Activated CD4-positive, alpha-beta T cell treated with anti-CD3 and anti-CD28 coated beads for 4 hours (primary cell): ENCODE results near the gene VDR.

Source experiments
- DNase-seq, 2 donors: peaks; one replicate each; pipeline ENCODE4 v3.0.0-alpha.2; 2020

VDR gene

DNA sequence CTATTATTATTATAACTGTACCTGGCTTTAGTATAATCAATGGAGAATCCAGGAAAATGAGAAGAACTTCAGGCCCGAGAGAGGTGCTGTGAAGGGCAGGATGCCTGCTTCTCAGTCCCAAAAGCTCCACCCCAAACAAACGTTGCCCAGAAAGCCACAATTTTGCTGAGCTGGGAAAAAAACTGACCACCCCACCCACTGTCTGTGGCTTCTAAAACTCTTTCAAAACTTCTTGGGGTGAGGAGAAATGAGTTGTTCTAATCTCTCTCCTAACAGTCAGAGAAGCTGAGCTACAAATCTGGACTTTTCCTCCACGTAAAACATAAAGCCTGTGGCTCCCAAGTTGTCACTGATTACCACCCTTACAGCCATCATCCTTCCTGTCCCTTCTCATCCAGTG is 13.4 kb downstream of the VDR start:
- DNase-seq, result no peak

DNA sequence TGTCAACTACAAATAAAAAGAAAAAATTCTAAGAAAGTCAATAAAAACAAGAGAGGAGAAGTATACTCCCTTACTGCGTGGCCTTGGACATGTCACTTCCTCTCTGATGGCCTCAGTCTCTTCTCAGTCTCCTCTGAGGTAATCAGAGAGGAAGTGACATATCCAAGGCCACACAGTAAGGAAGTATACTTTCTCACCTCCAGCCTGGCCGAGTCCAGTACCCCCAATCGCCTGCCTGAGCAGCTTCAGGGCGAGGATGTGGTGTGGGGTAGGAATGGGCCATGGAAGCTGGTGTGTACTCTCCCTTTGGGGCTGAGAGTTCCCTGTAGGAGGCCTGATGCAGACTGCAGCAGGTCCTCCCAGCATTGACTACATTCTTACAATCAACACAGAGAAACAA is 15.8 kb downstream of the VDR start:
- DNase-seq, result no peak

DNA sequence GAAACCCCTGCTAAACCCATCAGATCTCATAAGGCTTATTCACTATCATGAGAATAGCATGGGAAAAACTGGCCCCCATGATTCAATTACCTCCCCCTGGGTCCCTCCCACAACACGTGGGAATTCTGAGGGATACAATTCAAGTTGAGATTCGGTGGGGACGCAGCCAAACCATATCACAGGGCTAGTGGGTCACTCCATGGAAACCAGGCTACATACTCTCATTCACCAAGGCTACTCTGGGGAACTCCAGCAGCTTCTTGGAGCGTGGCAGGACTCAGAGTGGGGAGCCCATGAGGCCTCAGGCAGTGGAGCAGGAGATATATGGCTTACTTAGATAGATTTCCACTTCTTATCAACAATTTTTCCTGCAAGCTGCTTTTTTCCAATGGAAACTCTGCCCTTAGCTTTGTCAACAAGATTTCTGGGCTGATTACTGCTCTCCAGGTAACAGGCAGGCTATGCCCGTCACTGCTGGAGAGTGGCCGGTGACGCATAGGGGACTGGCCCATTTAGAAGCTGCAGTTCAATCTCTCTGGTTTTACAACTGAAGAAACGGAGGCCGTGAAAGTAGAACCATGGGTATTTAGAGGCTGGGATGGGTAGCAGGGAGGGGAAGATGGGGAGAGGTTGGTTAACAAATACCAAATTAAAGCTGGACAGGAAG is 16.5 kb downstream of the VDR start:
- DNase-seq, result no peak

DNA sequence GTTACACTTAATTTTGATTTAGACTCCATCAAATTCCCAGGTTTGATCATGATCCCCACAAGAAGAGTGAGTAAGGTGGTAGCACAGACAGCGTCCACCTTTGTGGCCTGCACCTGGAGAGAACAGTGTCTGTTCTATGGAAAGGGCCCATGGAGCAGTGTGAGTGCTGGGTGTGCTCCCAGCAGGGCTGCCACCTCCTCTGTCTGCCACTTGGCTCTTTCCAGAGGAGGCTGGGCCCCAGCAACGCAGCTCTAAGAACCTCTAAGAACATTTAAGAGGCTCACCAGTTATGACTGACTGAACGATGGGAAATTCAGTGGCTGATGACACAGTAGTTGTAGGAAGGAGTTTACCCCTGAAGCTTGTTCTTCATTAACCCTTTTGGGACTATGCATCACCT is 17.3 kb downstream of the VDR start:
- DNase-seq, result no peak

DNA sequence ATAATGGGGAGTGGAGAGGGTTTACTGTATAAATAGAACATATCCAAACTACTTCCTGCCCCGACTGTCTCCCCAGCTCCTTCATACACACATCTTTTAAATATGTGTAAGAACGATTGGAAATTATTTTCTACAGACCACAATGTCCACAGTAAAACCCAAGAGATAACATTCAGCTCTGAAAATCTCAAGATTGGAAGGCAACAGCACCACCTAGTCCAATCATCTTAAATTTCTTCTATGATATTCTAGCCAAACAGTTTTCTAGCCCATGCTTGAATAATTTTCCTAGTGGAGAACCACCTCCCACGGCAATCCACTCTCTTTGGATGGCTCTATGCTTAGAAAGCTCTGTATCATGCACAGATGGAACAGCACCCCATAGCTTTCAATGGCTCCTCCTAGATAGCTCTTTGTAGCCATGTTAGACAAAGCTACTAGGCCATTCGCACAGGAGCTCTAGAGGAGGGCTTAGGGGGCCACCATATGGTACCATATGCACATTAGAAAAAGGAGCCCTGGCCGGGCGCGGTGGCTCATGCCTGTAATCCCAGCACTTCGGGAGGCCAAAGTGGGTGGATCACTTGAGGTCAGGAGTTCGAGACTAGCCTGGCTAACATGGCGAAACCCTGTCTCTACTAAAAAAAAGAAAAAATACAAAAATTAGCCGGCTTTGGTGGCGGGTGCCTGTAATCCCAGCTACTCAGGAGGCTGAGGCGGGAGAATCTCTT is 18.1 kb downstream of the VDR start:
- no peak for DNase-seq

DNA sequence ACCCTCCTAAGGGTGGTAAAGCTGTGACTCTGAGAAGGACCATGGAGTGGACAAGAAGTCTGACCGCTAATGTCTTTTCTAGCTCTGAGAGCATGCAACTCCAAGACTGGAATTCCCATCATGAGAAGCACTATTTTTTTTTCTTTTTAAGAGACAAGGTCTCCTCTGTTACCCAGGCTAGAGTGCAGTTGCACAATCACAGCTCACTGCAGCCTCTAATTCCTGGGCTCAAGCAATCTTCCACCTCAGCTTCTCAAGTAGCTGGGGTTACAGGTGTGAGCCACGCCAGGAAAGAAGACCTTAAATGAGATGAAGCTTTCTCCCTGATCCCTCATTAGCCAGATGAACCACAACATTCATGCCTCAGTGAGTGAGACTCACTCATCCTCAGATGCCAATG is 19.2 kb downstream of the VDR start:
- no peak for DNase-seq

DNA sequence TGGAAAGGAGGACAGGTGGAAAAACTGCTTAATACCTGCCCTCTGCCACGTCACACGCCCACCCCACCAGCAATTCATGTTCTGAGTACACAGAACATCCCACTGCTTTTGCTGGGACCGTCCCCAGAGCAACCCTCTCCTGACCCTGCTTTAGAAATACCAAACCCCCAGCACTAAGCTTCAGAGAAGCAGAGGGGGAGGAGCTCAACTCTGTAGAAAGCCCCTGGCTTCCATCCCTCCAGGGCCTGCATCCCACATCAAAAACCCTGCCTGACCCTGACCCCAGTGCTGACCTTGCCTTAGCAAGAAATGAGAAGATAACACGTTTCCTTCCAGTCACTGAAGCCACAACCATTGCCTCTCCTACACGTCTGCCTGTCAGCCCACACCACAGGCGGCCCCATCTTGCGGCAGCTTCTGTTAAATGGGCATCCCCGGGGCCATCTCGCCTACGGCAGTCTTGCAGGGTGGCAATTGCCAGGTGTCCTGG is 19.7 kb downstream of the VDR start:
- DNase-seq, result peak; percentile 39 to 71

DNA sequence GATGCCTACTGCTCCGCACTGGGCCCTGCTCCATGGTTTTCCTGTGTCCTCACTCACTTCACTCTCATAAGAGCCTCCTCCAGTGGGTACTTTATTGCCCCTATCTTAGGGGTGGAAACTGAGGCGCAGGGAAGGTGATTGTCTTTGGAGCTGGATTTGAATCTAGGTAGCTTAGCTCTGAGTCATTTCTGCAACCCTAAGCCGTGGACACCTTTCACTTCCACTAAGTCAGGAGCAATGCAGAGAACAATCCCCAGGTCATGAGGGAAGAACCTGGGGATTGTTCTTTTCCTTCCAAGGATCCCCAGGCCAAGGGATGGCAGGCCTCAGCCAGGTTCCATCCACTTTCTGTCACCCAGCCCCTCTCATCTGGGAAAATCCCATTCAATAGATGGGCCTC is 20.3 kb downstream of the VDR start:
- DNase-seq, result no peak

DNA sequence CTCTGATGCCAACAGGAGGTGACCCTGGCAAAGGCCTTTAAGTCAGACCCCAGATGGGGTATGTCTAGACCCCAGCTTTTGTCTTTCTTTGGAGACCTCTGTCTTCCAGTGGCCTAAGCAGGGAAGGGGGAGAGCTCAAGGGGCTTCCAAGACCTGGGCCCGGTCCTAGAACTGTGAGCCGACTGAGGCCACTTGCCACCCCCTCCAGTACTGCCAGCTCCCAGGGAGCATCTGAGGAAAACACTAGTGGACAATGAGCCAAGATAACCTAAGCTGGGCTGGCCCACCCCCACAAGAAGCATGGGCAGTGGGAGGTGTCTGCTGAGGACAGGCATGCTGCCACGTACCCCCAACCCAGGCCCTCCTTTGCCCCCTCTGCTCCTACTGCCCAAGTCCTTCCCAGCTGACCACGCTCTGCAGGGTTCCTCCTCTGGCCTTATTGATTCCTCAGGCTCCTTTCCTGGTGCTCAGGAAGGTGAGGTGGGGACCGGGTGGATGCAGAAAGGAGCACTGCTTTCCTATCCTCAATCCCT is 21.1 kb downstream of the VDR start:
- DNase-seq, result no peak

DNA sequence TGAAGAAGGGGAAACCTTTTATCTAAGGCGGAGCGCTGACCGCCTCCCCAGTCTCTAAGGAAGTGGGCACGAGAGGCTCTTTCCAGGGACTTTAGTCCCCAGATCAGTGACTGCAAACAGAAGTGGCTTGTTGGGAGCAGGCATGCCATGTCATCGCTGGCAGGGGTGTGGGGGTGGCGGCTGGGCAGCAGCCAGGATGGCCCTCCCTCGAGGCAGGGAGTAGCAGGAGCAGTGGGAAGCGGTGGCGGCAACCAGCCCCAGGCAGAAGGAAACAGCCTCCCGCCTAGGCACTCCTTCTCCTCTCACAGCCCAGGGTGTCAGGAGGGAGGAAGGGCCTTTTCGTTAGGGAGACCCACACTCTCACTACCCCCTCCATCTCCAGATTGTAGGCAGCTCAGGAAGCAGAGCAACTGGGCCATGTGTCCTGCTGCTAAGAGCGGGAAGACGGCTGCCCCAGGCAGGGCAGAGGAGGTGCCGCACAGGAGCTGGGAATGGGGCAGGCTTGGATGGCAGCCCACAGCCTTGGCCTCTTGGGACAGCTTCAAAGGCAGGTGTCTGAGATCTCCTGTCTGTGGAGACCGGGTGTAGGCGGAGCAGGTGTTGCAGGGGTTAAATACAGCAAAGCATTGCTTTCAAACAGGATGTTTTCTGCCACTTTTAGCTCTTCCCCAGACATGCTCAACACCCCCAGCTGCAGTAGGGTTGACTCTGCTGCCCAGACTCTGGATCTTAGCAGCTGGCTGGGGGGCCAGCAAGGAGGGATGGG is 21.8 kb downstream of the VDR start:
- peak; percentile 20 to 25 for DNase-seq

DNA sequence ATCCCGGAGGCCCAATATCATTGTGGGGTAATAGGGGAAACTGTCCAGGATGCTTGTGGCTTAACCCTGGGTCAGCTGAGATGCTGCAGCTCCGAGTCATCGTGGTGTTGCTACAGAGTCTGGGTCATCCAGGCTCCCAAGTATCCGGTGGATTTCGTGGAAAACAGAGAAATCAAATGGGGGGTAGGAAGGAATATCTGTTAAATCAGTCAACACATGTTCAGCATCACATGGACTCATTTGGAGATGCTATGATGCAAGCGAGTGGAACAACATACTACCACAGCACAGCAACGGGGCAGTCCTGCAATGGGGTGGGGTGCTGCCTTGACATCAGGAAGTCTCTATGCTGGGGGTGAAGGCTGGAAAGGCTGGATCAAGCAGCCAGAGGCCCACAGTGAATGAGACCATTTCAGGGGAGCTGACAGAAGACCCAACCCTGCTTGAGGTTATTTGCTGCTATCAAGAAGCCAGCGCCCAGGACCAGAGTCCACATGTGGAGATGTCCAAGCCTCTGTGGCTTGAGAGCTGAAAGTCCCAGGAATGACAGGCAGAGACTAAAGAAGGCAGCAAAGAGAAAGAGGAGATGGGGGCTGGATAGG is 22.9 kb downstream of the VDR start:
- DNase-seq, result no peak

DNA sequence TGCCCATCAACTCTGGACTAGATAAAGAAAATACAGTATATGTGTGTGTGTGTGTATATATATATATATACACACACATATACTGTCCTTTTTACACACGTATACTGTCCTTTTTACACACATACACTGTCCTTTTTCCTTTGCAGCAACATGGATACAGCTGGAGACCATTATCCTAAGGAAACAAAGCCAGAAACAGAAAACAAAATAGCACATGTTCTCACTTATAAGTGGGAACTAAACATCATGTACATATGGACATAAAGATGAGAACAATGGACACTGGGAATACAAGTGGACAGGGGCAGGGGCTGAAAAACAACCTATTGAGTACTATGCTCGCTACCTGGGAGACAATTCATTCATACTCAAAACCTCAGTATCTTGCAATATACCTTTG is 23.7 kb downstream of the VDR start:
- DNase-seq, result no peak

DNA sequence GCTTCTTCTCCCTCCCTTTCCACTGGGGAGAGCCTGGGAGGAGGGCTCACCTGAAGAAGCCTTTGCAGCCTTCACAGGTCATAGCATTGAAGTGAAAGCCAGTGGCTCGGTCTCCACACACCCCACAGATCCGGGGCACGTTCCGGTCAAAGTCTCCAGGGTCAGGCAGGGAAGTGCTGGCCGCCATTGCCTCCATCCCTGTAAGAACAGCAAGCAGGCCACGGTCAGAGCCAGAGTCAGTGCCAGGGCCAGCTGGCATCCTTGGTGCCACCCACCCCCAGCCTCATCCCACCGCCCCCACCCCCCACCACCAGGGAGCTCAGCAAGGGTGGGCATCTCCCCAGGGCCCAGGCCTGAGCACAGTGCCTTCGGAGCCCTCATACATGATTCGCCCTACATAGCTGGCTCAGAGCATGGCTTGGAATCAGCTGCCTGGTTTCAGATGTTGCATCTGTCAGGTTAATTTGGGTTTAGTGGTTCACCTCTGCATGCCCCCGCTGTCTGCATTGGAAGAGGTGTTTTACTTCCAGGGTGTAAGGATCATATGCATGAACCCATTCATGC is 25.8 kb downstream of the VDR start:
- no peak for DNase-seq

DNA sequence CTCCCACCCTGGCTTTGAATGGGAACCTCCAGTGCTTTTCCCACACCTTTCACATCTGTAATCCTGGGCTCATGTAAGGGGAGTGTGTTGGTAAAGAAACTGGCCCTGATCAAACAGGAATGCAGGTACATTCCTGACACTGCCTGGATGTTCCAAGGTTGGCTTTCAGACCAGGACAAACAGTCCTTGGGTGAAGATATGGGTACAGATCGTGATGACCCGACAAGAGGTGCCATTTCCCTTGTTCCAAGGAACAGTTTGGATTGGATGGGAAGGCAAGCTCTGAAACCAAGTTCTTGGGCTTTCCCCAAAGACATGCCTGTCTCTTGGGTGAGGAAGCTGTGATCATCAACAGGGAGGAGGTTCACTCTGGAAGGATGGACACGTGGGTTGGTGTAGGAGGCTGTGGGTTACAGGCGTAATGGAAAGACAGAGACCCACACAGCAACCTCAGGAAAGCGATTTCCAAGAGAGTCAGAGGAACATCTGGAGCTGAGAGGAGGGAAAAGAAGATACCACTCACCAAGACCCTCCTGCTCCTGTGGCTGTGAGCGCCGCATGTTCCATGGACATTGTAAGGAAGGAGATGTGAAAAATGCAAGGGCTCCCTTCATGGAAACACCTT is 26.4 kb downstream of the VDR start:
- DNase-seq, result no peak

DNA sequence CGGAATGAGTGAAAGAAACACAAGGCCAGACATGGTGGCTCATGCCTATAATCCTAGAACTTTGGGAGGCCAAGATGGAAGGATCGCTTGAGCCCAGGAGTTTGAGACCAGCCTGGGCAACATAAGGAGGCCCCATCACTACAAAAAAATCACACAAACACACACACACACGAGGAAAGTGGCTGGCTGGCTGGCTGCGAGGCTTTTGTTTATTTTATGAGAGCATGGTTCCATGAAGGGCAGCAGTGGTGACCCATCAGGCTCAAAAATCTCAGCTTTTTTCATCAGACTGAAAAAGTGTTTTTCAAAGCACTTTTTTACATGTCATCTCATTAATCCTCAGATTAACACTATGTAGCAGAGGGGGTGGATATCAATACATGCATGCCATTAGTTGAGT is 27.7 kb downstream of the VDR start:
- DNase-seq, result no peak

DNA sequence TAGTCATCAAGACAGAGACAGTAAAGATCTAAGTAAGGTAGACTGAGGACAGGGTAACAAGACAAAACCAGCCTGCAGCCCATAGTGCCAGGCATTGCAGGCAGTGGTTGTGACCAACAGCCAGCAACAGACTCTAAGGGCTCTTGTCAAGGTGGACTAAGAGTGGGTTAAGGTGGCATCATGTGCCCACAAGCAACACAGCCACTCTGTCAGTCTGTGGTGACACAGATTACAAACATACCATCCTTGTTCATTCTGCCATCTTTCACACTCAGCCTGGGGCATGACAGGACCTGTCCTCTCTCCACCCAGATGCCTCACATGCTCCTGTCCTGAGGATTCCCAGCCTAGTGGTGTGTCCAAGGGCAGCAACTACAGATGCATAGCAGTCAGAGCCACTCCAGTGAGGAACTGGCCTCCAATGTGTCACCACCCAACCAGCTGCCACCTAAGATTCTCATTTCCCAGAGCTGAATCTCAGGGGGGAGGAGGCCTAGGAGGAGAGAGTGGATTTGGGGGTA is 28.3 kb downstream of the VDR start:
- DNase-seq, result no peak

DNA sequence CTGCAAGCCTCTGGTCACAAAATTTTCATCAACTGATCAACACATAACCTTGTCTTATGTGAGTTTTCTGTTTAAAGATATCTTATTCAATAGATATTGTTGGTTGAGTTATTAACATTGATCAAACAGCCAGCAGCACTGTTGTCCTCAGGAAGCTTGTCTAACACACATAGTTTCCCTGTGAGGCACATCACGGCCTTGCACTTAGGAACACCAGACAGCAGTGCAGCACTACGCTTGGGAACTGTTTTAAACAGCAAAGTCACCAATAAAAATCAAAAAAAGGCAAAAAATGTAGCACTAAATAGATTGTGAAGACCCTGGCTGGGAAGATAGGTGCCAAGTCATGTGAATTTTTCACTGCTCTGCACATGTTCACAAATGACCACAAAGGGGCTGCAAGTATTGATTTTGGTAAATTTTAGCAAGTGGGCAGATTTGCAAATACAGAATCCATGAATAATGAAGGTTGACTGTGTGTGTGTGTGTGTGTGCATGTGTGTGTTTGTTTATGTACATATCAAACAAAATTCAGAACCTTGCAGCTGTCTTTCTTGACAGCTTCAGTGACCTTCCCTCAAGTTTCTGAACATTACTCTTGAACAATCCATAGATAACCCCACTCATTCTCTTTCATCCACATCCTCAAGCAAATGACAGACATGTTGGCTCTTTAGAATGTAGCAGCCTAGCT is 28.9 kb downstream of the VDR start:
- no peak for DNase-seq

DNA sequence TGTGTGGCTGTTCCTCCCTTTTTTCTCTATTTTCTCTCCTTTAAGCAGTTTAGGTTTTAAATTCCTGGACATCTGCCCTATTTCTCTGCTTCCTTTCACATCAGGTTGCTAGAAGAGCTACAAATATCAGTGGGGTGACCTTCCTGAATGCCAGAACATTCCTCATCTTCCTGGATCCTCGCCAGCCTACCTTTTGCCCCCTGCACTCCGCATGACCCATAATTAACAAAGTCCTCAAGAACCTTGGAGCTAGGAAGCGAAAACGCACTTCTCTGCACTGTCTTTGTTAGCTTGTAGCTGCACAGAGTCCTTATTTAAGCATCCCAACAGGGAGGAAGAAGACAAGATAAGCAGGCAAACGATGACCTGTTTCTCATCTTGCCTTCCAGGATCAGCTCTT is 30.5 kb downstream of the VDR start:
- no peak for DNase-seq

DNA sequence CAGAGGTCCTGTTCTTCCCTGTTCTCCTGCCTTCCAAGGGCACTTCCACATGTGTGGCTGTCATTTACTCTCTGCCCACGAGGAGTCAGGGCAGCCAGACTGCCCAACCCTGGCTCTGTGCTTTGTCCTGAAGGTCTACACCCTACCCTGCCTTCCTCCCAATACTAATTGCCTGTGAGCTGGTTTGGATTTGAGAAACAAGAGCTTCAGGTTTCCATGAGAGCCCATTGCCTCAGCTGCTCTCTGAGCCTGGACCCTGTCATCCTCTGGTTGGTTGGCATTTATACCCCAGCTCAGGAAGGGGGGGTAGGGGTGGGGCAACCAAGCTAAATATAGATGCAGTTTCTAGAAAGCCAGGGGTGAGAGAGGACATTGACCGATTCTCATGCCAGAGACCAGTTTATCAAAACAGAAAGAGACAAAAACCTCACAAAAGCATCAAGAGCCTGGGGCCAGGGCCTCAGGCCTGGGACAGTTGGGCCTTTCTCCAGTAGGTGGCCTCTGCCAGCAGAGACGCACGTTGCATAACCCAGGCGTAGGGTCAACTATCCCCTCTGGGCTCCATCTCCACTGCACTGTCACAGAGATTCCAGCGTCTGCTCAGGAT is 34.5 kb downstream of the VDR start:
- no peak for DNase-seq

DNA sequence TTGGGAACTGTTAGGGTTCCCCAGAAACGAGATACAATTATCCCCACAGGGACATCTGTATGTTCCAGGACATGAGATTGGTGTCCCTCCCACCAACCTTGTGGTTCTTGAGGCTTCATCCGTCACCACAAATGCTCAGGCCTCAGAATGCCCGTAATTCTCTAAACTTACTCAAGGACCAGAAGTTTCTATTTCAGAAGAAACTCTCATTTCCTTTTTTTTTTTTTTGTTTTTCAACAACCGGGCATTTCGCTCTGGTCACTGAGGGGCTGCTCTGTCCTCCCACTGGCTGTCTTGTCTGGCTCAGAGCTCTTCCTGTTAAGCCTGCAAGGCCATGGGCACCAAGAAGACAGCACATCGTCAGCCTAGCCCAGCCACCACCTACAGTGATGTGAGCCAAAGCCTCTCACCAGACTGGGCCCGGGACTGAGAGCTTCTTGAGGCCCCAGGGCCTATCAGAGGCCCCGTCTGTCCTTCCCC is 36.2 kb downstream of the VDR start:
- DNase-seq, result no peak

DNA sequence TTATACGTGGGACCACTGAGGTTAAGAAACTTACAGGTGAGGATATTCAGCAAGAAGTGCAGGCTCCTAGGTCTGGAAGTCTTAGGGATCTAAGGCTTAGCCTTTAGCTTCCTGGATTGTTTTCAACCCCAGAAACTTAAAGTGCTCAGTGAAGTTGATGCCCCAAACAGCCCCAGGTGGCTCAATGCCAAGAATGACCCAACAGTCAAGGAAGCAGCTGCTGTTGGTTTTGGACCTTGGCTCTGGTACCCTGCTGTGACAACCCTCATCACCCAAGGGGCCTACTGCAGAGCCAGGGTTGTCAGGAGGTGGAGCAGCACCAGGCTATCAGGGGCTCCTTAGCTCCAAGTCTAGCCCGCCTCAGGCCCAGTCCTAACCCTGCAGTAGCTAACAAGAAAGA is 36.8 kb downstream of the VDR start:
- no peak for DNase-seq
